ENCODE data around the gene ZFYVE21. TPM values are rescaled to one million over a fixed set of nuclear protein-coding genes. Genes with fewer than 3 reads are reported as not detected.

Gene ZFYVE21
- total RNA-seq (10 to 100 TPM in 4 of 5 experiments, 1 to 10 TPM in 1; 5.8 to 19.0 (median 16.8) TPM), polyA plus RNA-seq (10 to 100 TPM in 1 of 2 donors, 1 to 10 TPM in 1; 8.9 to 15.6 TPM), total RNA-seq (5.2 reads per million, percentile 25 among the genes with 10 or more reads in this experiment)

- intact Hi-C loops (cut with micrococcal nuclease), result loop anchor here (1.0 to 10.0 kb wide), 15 partner anchors 33 to 941 kb away; partner anchors contain the start of genes BAG5 (in 2 of the 2), COA8 (in 2 of the 2), KLC1 (in 2 of the 2) and MARK3 (in 2 of the 2)
- H3K4me1 Mint-ChIP-seq, result peaks cover 38 to 69% (median 52%) of the 10 kb centered on the region in 7 donors
Observed at GRCh38 chr14:103715052-103716000, at the start of gene ZFYVE21, which contains the start of gene XRCC3. ZFYVE21 (plus strand) TSS chr14:103715810; CDS start chr14:103715842, 32 bp downstream. XRCC3 (minus strand) TSS chr14:103715451; CDS start chr14:103711087, 4,364 bp downstream.

GRCh38 chr14:103667671-103668070, 47.9 kb upstream of the ZFYVE21 start:
- no peaks in the 10 kb centered on the region for H3K9me3 Mint-ChIP-seq
- ATAC-seq, result no peak
- peaks cover 23 to 81% (median 29%) of the 10 kb centered on the region in 3 experiments for H3K36me3 ChIP-seq (ENCODE audit: control insufficient read depth in 2 of 3, insufficient read depth in 3 of 3, low read length in 3 of 3)
- H3K27ac ChIP-seq (ENCODE audit: low read depth, low read length), result no peak overlapping the region
- H3K4me1 ChIP-seq (ENCODE audit: control insufficient read depth in 2 of 2, insufficient read depth in 2 of 2, low read length in 2 of 2), result no peaks in the 10 kb centered on the region
- peaks cover 0 to 9% (median 2%) of the 10 kb centered on the region in 7 donors for H3K4me1 Mint-ChIP-seq
- no peak overlapping the region for H3K4me3 Mint-ChIP-seq
- no peaks in the 10 kb centered on the region for H3K27me3 ChIP-seq (ENCODE audit: control insufficient read depth in 2 of 2, insufficient read depth in 2 of 2, low read length in 2 of 2)
- intact Hi-C loops (cut with micrococcal nuclease), result no loop called here
- H3K27me3 Mint-ChIP-seq, result no peaks in the 10 kb centered on the region
- H3K4me3 ChIP-seq (ENCODE audit: low read length), result no peak overlapping the region
- no peaks in the 10 kb centered on the region for H3K9me3 ChIP-seq (ENCODE audit: control insufficient read depth in 2 of 3, low read length in 3 of 3)
- H3K27ac Mint-ChIP-seq, result no peak overlapping the region
- no peak for DNase-seq
- ChIA-PET CTCF (interaction anchor here (1.2 kb wide), 1 partner anchor 12 kb away, joined by 3 read pairs; no protein-coding TSS in a partner anchor), POLR2A (interaction anchor here (0.6 kb wide), 1 partner anchor 16 kb away, joined by 3 read pairs; no protein-coding TSS in a partner anchor)
- H3K36me3 Mint-ChIP-seq, result peaks cover 1 to 37% (median 14%) of the 10 kb centered on the region in 5 donors

More at GRCh38 chr14:103715052-103716000, at the start of gene ZFYVE21, which contains the start of gene XRCC3:
- DNase-seq, result peak; percentile 96 to 100 (median 100)
- Mint-ChIP-seq H3K36me3 (peaks cover 0 to 5% (median 0%) of the 10 kb centered on the region in 5 donors), H3K9me3 (peaks cover 0 to 4% (median 0%) of the 10 kb centered on the region in 11 donors), H3K27me3 (peaks cover 0 to 2% (median 0%) of the 10 kb centered on the region in 5 donors), H3K27ac (peak within 1 kb of the TSS; percentile 40 to 95 (median 91)), H3K4me3 (peak within 1 kb of the TSS; percentile 89 to 98 (median 94))
- H3K9me3 ChIP-seq (ENCODE audit: control insufficient read depth in 2 of 3, low read length in 3 of 3), result no peaks in the 10 kb centered on the region
- H3K36me3 ChIP-seq (ENCODE audit: control insufficient read depth in 2 of 3, insufficient read depth in 3 of 3, low read length in 3 of 3), result no peaks in the 10 kb centered on the region
- H3K4me3 ChIP-seq (ENCODE audit: low read length), result peak within 1 kb of the TSS; percentile 56
- peaks cover 8 to 13% of the 10 kb centered on the region in 2 donors for H3K4me1 ChIP-seq (ENCODE audit: control insufficient read depth in 2 of 2, insufficient read depth in 2 of 2, low read length in 2 of 2)
- ATAC-seq, result peak; percentile 97
- CTCF ChIA-PET, result no interaction called here
- peak within 1 kb of the TSS; percentile 73 for H3K27ac ChIP-seq (ENCODE audit: low read depth, low read length)
- POLR2A ChIA-PET, result interaction anchor here (0.5 to 1.2 kb wide), 5 partner anchors 32 to 1897 kb away, joined by 3 to 5 read pairs (median 3); partner anchors contain the start of gene KLC1
- H3K27me3 ChIP-seq (ENCODE audit: control insufficient read depth in 2 of 2, insufficient read depth in 2 of 2, low read length in 2 of 2), result no peaks in the 10 kb centered on the region

GRCh38 chr14:103668117-103668516, 47.5 kb upstream of the ZFYVE21 start:
- H3K4me1 ChIP-seq (ENCODE audit: control insufficient read depth in 2 of 2, insufficient read depth in 2 of 2, low read length in 2 of 2), result no peaks in the 10 kb centered on the region
- no peaks in the 10 kb centered on the region for H3K9me3 ChIP-seq (ENCODE audit: control insufficient read depth in 2 of 3, low read length in 3 of 3)
- no peak for DNase-seq
- peaks cover 23 to 83% (median 33%) of the 10 kb centered on the region in 3 experiments for H3K36me3 ChIP-seq (ENCODE audit: control insufficient read depth in 2 of 3, insufficient read depth in 3 of 3, low read length in 3 of 3)
- ChIA-PET POLR2A (interaction anchor here (0.6 kb wide), 1 partner anchor 16 kb away, joined by 3 read pairs; no protein-coding TSS in a partner anchor), CTCF (interaction anchor here (1.2 kb wide), 1 partner anchor 12 kb away, joined by 3 read pairs; no protein-coding TSS in a partner anchor)
- H3K27ac Mint-ChIP-seq, result no peak overlapping the region
- H3K4me3 Mint-ChIP-seq, result no peak overlapping the region
- no peaks in the 10 kb centered on the region for H3K9me3 Mint-ChIP-seq
- no peak overlapping the region for H3K4me3 ChIP-seq (ENCODE audit: low read length)
- peaks cover 0 to 9% (median 2%) of the 10 kb centered on the region in 7 donors for H3K4me1 Mint-ChIP-seq
- H3K36me3 Mint-ChIP-seq, result peaks cover 5 to 41% (median 17%) of the 10 kb centered on the region in 5 donors
- H3K27me3 ChIP-seq (ENCODE audit: control insufficient read depth in 2 of 2, insufficient read depth in 2 of 2, low read length in 2 of 2), result no peaks in the 10 kb centered on the region
- H3K27ac ChIP-seq (ENCODE audit: low read depth, low read length), result no peak overlapping the region
- intact Hi-C loops (cut with micrococcal nuclease), result no loop called here
- ATAC-seq, result no peak
- no peaks in the 10 kb centered on the region for H3K27me3 Mint-ChIP-seq

GRCh38 chr14:103669370-103669769, 46.2 kb upstream of the ZFYVE21 start:
- H3K36me3 ChIP-seq (ENCODE audit: control insufficient read depth in 2 of 3, insufficient read depth in 3 of 3, low read length in 3 of 3), result peaks cover 25 to 84% (median 33%) of the 10 kb centered on the region in 3 experiments
- peaks cover 5 to 39% (median 21%) of the 10 kb centered on the region in 5 donors for H3K36me3 Mint-ChIP-seq
- no peak for ATAC-seq

GRCh38 chr14:103671911-103672310, 43.7 kb upstream of the ZFYVE21 start:
- no peak for ATAC-seq
- Mint-ChIP-seq H3K27me3 (no peaks in the 10 kb centered on the region), H3K36me3 (peaks cover 5 to 50% (median 27%) of the 10 kb centered on the region in 5 donors), H3K9me3 (no peaks in the 10 kb centered on the region), H3K4me1 (peaks cover 0 to 3% (median 0%) of the 10 kb centered on the region in 7 donors), H3K4me3 (no peak overlapping the region), H3K27ac (peak overlapping the region in 1 of 9 donors; percentile 50)
- Histone ChIP-seq H3K36me3 (ENCODE audit: control insufficient read depth in 2 of 3, insufficient read depth in 3 of 3, low read length in 3 of 3) (peaks cover 30 to 91% (median 41%) of the 10 kb centered on the region in 3 experiments), H3K27me3 (ENCODE audit: control insufficient read depth in 2 of 2, insufficient read depth in 2 of 2, low read length in 2 of 2) (no peaks in the 10 kb centered on the region), H3K4me3 (ENCODE audit: low read length) (no peak overlapping the region), H3K4me1 (ENCODE audit: control insufficient read depth in 2 of 2, insufficient read depth in 2 of 2, low read length in 2 of 2) (no peaks in the 10 kb centered on the region), H3K9me3 (ENCODE audit: control insufficient read depth in 2 of 3, low read length in 3 of 3) (no peaks in the 10 kb centered on the region), H3K27ac (ENCODE audit: low read depth, low read length) (no peak overlapping the region)
- CTCF ChIA-PET, result interaction anchor here (1.2 kb wide), 1 partner anchor 8 kb away, joined by 4 read pairs; no protein-coding TSS in a partner anchor
- POLR2A ChIA-PET, result no interaction called here
- intact Hi-C loops (cut with micrococcal nuclease), result no loop called here
- DNase-seq, result no peak

More at GRCh38 chr14:103669370-103669769, 46.2 kb upstream of the ZFYVE21 start:
- intact Hi-C loops (cut with micrococcal nuclease), result no loop called here
- Mint-ChIP-seq H3K27me3 (no peaks in the 10 kb centered on the region), H3K27ac (no peak overlapping the region), H3K9me3 (no peaks in the 10 kb centered on the region), H3K4me3 (no peak overlapping the region), H3K4me1 (peaks cover 0 to 6% (median 0%) of the 10 kb centered on the region in 7 donors)
- ChIA-PET POLR2A (no interaction called here), CTCF (no interaction called here)
- H3K4me3 ChIP-seq (ENCODE audit: low read length), result no peak overlapping the region
- H3K27ac ChIP-seq (ENCODE audit: low read depth, low read length), result no peak overlapping the region
- H3K27me3 ChIP-seq (ENCODE audit: control insufficient read depth in 2 of 2, insufficient read depth in 2 of 2, low read length in 2 of 2), result no peaks in the 10 kb centered on the region
- H3K4me1 ChIP-seq (ENCODE audit: control insufficient read depth in 2 of 2, insufficient read depth in 2 of 2, low read length in 2 of 2), result no peaks in the 10 kb centered on the region
- DNase-seq, result no peak
- H3K9me3 ChIP-seq (ENCODE audit: control insufficient read depth in 2 of 3, low read length in 3 of 3), result no peaks in the 10 kb centered on the region

- intact Hi-C loops (cut with micrococcal nuclease), result no loop called here
- Mint-ChIP-seq H3K9me3 (no peaks in the 10 kb centered on the region), H3K4me1 (peaks cover 0 to 6% (median 3%) of the 10 kb centered on the region in 7 donors), H3K27me3 (no peaks in the 10 kb centered on the region), H3K36me3 (peaks cover 5 to 56% (median 26%) of the 10 kb centered on the region in 5 donors), H3K27ac (no peak overlapping the region), H3K4me3 (no peak overlapping the region)
- ATAC-seq (no peak), DNase-seq (no peak)
- ChIA-PET POLR2A (no interaction called here), CTCF (no interaction called here)
- no peak overlapping the region for H3K4me3 ChIP-seq (ENCODE audit: low read length)
- no peaks in the 10 kb centered on the region for H3K4me1 ChIP-seq (ENCODE audit: control insufficient read depth in 2 of 2, insufficient read depth in 2 of 2, low read length in 2 of 2)
- no peak overlapping the region for H3K27ac ChIP-seq (ENCODE audit: low read depth, low read length)
- H3K27me3 ChIP-seq (ENCODE audit: control insufficient read depth in 2 of 2, insufficient read depth in 2 of 2, low read length in 2 of 2), result no peaks in the 10 kb centered on the region
- H3K9me3 ChIP-seq (ENCODE audit: control insufficient read depth in 2 of 3, low read length in 3 of 3), result no peaks in the 10 kb centered on the region
- peaks cover 32 to 96% (median 37%) of the 10 kb centered on the region in 3 experiments for H3K36me3 ChIP-seq (ENCODE audit: control insufficient read depth in 2 of 3, insufficient read depth in 3 of 3, low read length in 3 of 3)
Observed at GRCh38 chr14:103675957-103676356, 39.7 kb upstream of the ZFYVE21 start.
